Measurements from ENCODE around the gene CORO2B. TPM values are rescaled to one million over a fixed set of nuclear protein-coding genes. Genes with fewer than 3 reads are reported as not detected.

The CORO2B gene
- total RNA-seq, 5 donors from 2014 or later (not counting 1 experiment from before 2014, with no cell fraction given): 0.06 to 0.39 (median 0.09) TPM; not detected in 2

- Histone ChIP-seq H3K27ac (ENCODE audit: low read length) (no peak overlapping the region), H3K27me3 (replicated peaks in 1 of 2; ENCODE audit: control insufficient read depth in 2 of 2, extremely low read depth in 1 of 2, insufficient read depth in 2 of 2, low read length in 1 of 2) (peaks cover 0 to 33% of the 10 kb centered on the region in 2 experiments), H3K4me1 (ENCODE audit: control insufficient read depth in 1 of 2, extremely low read depth in 1 of 2, insufficient read depth in 2 of 2, low read length in 2 of 2) (no peaks in the 10 kb centered on the region), H3K4me3 (ENCODE audit: control insufficient read depth in 1 of 2, extremely low read depth in 1 of 2, low read length in 1 of 2) (no peak overlapping the region), H3K9me3 (no peaks in the 10 kb centered on the region), H3K36me3 (ENCODE audit: control insufficient read depth in 2 of 2, extremely low read depth in 1 of 2, insufficient read depth in 1 of 2, low read length in 1 of 2) (no peaks in the 10 kb centered on the region)
- Mint-ChIP-seq H3K4me1 (peaks cover 6 to 10% (median 8%) of the 10 kb centered on the region in 3 donors), H3K27me3 (peaks cover 3 to 4% of the 10 kb centered on the region in 2 donors), H3K9me3 (no peaks in the 10 kb centered on the region), H3K4me3 (no peak overlapping the region), H3K36me3 (no peaks in the 10 kb centered on the region), H3K27ac (no peak overlapping the region)
- POLR2A ChIA-PET: no interaction called here
- DNase-seq (no peak), ATAC-seq (replicated peaks in 1 of 4) (no peak)
- CTCF ChIA-PET: no interaction called here
- 80% methylated on average over 3 of the region's 3 CpGs for WGBS (ENCODE audit: insufficient coverage)
These were observed 13.8 kb downstream of the CORO2B start for GRCh38 chr15:68592544-68592943.

GRCh38 chr15:68593341-68593740 is 14.5 kb downstream of the CORO2B start:
- 67% methylated on average over 1 of the region's 1 CpG for WGBS (ENCODE audit: insufficient coverage)
- Mint-ChIP-seq H3K9me3 (no peaks in the 10 kb centered on the region), H3K27ac (no peak overlapping the region), H3K36me3 (no peaks in the 10 kb centered on the region), H3K4me3 (no peak overlapping the region), H3K27me3 (peaks cover 3 to 4% of the 10 kb centered on the region in 2 donors), H3K4me1 (peaks cover 0 to 2% (median under 1%) of the 10 kb centered on the region in 3 donors)
- H3K27ac ChIP-seq (ENCODE audit: low read length): no peak overlapping the region
- H3K9me3 ChIP-seq: no peaks in the 10 kb centered on the region
- H3K4me3 ChIP-seq (ENCODE audit: control insufficient read depth in 1 of 2, extremely low read depth in 1 of 2, low read length in 1 of 2): no peak overlapping the region
- DNase-seq (no peak), ATAC-seq (replicated peaks in 1 of 4) (no peak)
- H3K27me3 ChIP-seq (replicated peaks in 1 of 2; ENCODE audit: control insufficient read depth in 2 of 2, extremely low read depth in 1 of 2, insufficient read depth in 2 of 2, low read length in 1 of 2): peaks cover 0 to 38% of the 10 kb centered on the region in 2 experiments
- no peaks in the 10 kb centered on the region for H3K4me1 ChIP-seq (ENCODE audit: control insufficient read depth in 1 of 2, extremely low read depth in 1 of 2, insufficient read depth in 2 of 2, low read length in 2 of 2)
- POLR2A ChIA-PET: no interaction called here
- CTCF ChIA-PET: interaction anchor here in 1 of 2 donors (0.6 kb wide), 1 partner anchor 18 kb away, joined by 3 read pairs; no protein-coding TSS in a partner anchor
- no peaks in the 10 kb centered on the region for H3K36me3 ChIP-seq (ENCODE audit: control insufficient read depth in 2 of 2, extremely low read depth in 1 of 2, insufficient read depth in 1 of 2, low read length in 1 of 2)

- H3K4me1 ChIP-seq (ENCODE audit: control insufficient read depth in 1 of 2, extremely low read depth in 1 of 2, insufficient read depth in 2 of 2, low read length in 2 of 2): no peaks in the 10 kb centered on the region
- H3K27me3 ChIP-seq (replicated peaks in 1 of 2; ENCODE audit: control insufficient read depth in 2 of 2, extremely low read depth in 1 of 2, insufficient read depth in 2 of 2, low read length in 1 of 2): peaks cover 0 to 38% of the 10 kb centered on the region in 2 experiments
- Mint-ChIP-seq H3K27me3 (peaks cover 3 to 4% of the 10 kb centered on the region in 2 donors), H3K4me3 (no peak overlapping the region), H3K9me3 (no peaks in the 10 kb centered on the region), H3K36me3 (no peaks in the 10 kb centered on the region), H3K4me1 (peaks cover 0 to 2% (median 0%) of the 10 kb centered on the region in 3 donors), H3K27ac (no peak overlapping the region)
- H3K4me3 ChIP-seq (ENCODE audit: control insufficient read depth in 1 of 2, extremely low read depth in 1 of 2, low read length in 1 of 2): no peak overlapping the region
- H3K36me3 ChIP-seq (ENCODE audit: control insufficient read depth in 2 of 2, extremely low read depth in 1 of 2, insufficient read depth in 1 of 2, low read length in 1 of 2): no peaks in the 10 kb centered on the region
- no peak for ATAC-seq (replicated peaks in 1 of 4)
- no peak for DNase-seq
- H3K9me3 ChIP-seq: no peaks in the 10 kb centered on the region
- H3K27ac ChIP-seq (ENCODE audit: low read length): no peak overlapping the region
- 45% methylated on average over 3 of the region's 5 CpGs for WGBS (ENCODE audit: insufficient coverage)
- ChIA-PET CTCF (no interaction called here), POLR2A (no interaction called here)
These were observed 15.2 kb downstream of the CORO2B start for GRCh38 chr15:68593828-68594532.

GRCh38 chr15:68594533-68595259 is 15.9 kb downstream of the CORO2B start:
- Mint-ChIP-seq H3K9me3 (no peaks in the 10 kb centered on the region), H3K36me3 (no peaks in the 10 kb centered on the region), H3K4me3 (no peak overlapping the region), H3K27ac (no peak overlapping the region), H3K27me3 (peaks cover 4 to 6% of the 10 kb centered on the region in 2 donors), H3K4me1 (peaks cover 0 to 2% (median 0%) of the 10 kb centered on the region in 3 donors)
- ChIA-PET POLR2A (no interaction called here), CTCF (no interaction called here)
- 70% methylated on average over 4 of the region's 6 CpGs for WGBS (ENCODE audit: insufficient coverage)
- ATAC-seq (replicated peaks in 1 of 4): no peak
- Histone ChIP-seq H3K9me3 (no peaks in the 10 kb centered on the region), H3K27ac (ENCODE audit: low read length) (no peak overlapping the region), H3K36me3 (ENCODE audit: control insufficient read depth in 2 of 2, extremely low read depth in 1 of 2, insufficient read depth in 1 of 2, low read length in 1 of 2) (no peaks in the 10 kb centered on the region), H3K27me3 (replicated peaks in 1 of 2; ENCODE audit: control insufficient read depth in 2 of 2, extremely low read depth in 1 of 2, insufficient read depth in 2 of 2, low read length in 1 of 2) (peaks cover 0 to 38% of the 10 kb centered on the region in 2 experiments), H3K4me3 (ENCODE audit: control insufficient read depth in 1 of 2, extremely low read depth in 1 of 2, low read length in 1 of 2) (no peak overlapping the region), H3K4me1 (ENCODE audit: control insufficient read depth in 1 of 2, extremely low read depth in 1 of 2, insufficient read depth in 2 of 2, low read length in 2 of 2) (no peaks in the 10 kb centered on the region)
- no peak for DNase-seq

- 80% methylated on average over 2 of the region's 3 CpGs for WGBS (ENCODE audit: insufficient coverage)
- POLR2A ChIA-PET: no interaction called here
These were observed 16.4 kb downstream of the CORO2B start for GRCh38 chr15:68595260-68595564.

GRCh38 chr15:68595761-68596160 is 17.0 kb downstream of the CORO2B start:
- CTCF ChIA-PET: no interaction called here
- Mint-ChIP-seq H3K27ac (no peak overlapping the region), H3K4me1 (peaks cover 0 to 2% (median 0%) of the 10 kb centered on the region in 3 donors), H3K4me3 (no peak overlapping the region), H3K27me3 (peaks cover 4 to 6% of the 10 kb centered on the region in 2 donors), H3K36me3 (no peaks in the 10 kb centered on the region), H3K9me3 (no peaks in the 10 kb centered on the region)
- Histone ChIP-seq H3K4me3 (ENCODE audit: control insufficient read depth in 1 of 2, extremely low read depth in 1 of 2, low read length in 1 of 2) (no peak overlapping the region), H3K9me3 (no peaks in the 10 kb centered on the region), H3K36me3 (ENCODE audit: control insufficient read depth in 2 of 2, extremely low read depth in 1 of 2, insufficient read depth in 1 of 2, low read length in 1 of 2) (no peaks in the 10 kb centered on the region), H3K27me3 (replicated peaks in 1 of 2; ENCODE audit: control insufficient read depth in 2 of 2, extremely low read depth in 1 of 2, insufficient read depth in 2 of 2, low read length in 1 of 2) (peaks cover 0 to 38% of the 10 kb centered on the region in 2 experiments), H3K4me1 (ENCODE audit: control insufficient read depth in 1 of 2, extremely low read depth in 1 of 2, insufficient read depth in 2 of 2, low read length in 2 of 2) (no peaks in the 10 kb centered on the region), H3K27ac (ENCODE audit: low read length) (no peak overlapping the region)
- ATAC-seq (replicated peaks in 1 of 4) (no peak), DNase-seq (no peak)
- POLR2A ChIA-PET: no interaction called here
- 85% methylated on average over 13 of the region's 17 CpGs for WGBS (ENCODE audit: insufficient coverage)

More at GRCh38 chr15:68595260-68595564, 16.4 kb downstream of the CORO2B start:
- H3K9me3 ChIP-seq: no peaks in the 10 kb centered on the region
- H3K27ac ChIP-seq (ENCODE audit: low read length): no peak overlapping the region
- ATAC-seq (replicated peaks in 1 of 4) (no peak), DNase-seq (no peak)
- no peaks in the 10 kb centered on the region for H3K36me3 Mint-ChIP-seq
- H3K4me1 ChIP-seq (ENCODE audit: control insufficient read depth in 1 of 2, extremely low read depth in 1 of 2, insufficient read depth in 2 of 2, low read length in 2 of 2): no peaks in the 10 kb centered on the region
- CTCF ChIA-PET: no interaction called here
- peaks cover 4 to 6% of the 10 kb centered on the region in 2 donors for H3K27me3 Mint-ChIP-seq
- H3K27ac Mint-ChIP-seq: no peak overlapping the region
- peaks cover 0 to 38% of the 10 kb centered on the region in 2 experiments for H3K27me3 ChIP-seq (replicated peaks in 1 of 2; ENCODE audit: control insufficient read depth in 2 of 2, extremely low read depth in 1 of 2, insufficient read depth in 2 of 2, low read length in 1 of 2)
- peaks cover 0 to 2% (median 0%) of the 10 kb centered on the region in 3 donors for H3K4me1 Mint-ChIP-seq
- H3K9me3 Mint-ChIP-seq: no peaks in the 10 kb centered on the region
- H3K4me3 Mint-ChIP-seq: no peak overlapping the region
- H3K4me3 ChIP-seq (ENCODE audit: control insufficient read depth in 1 of 2, extremely low read depth in 1 of 2, low read length in 1 of 2): no peak overlapping the region
- no peaks in the 10 kb centered on the region for H3K36me3 ChIP-seq (ENCODE audit: control insufficient read depth in 2 of 2, extremely low read depth in 1 of 2, insufficient read depth in 1 of 2, low read length in 1 of 2)
